DMS 273 (cell line): Measurements from ENCODE around the gene VPS26B.
"Not testable (repeated sequence)": the region's sequence is repeated elsewhere in the genome, so short reads cannot be mapped to it uniquely, and the experiment has no call there.

ENCODE experiments used
- DNase-seq: peaks from one replicate; lab custom pipeline; 2025; ENCODE audit not compliant: unreplicated experiment; lab: John Stamatoyannopoulos, UW

VPS26B gene

GRCh38 chr11:134277183-134278001 lies 52.9 kb downstream of the VPS26B start:
- no peak for DNase-seq

DNA sequence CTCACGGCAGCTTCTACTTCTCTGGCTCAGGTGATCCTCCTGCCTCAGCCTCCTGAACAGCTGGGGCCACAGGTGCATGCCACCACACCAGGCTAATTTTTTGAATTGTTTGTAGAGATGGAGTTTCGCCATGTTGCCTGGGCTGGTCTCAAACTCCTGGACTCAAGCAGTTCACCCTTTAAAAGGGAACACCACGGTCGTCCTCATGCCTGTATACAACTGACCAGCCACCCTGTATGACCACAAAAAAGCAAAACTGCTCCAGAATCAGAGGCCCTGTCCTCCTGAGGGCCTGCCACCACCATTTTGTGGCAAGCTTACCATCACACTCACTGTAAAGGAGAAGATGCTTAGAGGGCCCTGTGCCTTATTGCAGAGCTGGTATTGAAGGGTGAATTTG lies 53.9 kb downstream of the VPS26B start:
- no peak for DNase-seq

DNA sequence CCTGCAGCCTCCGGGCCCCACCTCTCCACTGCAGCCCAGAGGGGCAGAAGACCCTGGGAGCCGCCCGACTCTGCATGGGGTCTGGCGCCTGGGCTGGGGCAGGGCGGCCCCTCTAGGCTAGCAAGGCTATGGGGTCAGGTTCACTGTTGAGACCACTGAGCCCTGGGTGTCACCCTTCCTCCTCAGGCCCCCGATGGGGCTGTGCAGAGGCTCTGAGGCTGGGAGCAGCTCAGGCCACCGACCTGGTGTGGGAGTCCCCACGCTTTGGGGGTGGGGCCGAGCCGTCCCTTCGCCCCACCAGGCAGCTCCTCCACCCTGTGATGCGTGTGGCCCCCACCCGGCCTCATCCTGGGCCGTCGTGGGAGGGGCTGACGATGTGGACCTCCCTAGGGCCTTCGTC lies 57.2 kb downstream of the VPS26B start:
- not testable (repeated sequence) for DNase-seq

DNA sequence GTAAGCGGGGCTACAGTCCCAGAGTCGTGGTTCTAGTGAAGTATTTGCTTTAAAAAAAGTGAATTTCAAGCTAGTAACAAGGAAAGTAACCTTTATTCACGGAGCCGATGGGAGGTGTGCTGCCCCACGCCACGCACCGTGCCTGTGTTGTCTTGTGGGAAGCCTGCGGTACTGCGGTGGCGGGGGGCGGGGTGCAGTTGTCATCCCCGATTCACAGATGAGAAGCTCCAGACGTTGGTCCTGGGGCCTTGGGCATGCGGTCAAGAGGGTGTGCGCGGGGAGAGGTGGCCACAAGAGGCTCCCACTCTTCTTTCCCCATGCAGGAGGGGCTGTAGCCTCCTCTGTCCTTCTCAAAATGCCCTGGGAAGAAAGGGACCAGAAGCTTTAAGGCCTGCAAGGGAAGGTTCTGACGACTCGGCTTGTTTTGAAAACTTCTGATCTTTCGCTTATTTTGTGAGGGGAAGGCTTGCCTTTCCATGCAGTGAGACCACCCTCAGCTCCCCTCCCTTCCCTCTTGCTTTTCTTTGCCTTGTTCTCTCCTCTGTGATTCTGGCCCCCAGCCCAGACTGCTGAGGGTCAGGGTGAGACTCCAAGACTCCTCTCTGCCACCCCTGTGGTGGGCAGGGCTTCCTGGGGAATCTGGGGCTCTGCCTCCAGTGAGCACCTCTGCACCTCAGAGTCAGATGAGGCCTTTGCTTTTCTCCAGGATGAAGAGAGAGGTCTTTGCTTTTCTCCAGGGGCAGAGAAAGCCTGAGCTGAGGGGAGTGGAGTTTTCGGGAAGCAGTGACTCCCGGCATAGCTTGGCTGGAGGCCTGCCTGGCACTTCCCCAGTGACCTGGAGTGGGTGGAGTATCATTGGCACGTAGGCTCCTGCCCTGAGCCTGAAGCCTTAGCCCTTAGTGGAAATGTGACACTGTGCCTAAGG lies 57.9 kb downstream of the VPS26B start:
- DNase-seq = no peak

DNA sequence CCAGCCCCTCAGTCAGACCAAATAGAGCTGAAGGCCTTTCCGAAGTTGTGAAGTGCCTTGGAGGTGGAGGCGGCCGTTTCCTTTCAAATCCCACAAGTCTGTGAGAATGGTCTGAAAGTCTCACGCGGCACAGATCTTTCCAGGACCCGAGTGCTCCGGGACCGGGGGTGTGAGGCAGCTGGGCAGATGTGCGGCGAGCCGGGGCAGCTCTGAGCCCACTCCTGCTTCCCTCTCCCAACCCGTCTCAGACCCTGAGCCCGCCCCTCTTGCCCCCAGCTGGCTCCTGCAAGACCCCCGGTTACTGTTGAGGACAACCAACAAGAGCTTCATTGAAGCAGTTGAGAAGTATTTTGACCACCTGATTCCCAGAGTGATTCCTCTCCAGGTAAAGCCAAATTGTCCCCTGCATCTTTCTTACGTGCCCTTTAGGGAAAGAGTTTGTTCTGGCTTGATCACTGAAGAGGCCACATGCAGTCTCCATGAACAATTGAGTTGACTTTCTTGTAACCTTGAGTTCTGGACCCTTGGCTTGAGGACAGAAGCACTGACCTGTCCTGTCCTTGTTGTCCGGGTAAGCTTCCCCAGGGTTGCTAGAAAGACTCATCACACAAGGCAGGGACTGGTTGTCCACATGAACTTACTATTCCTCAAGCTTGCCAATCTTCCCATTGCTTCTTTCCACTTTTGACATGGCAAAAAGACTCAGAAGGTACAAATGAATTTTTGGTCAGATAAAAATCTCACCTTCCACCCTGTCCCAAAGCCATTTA lies 59.2 kb downstream of the VPS26B start:
- no peak for DNase-seq

- not testable (repeated sequence) for DNase-seq
Observed at GRCh38 chr11:134284349-134284748, 59.9 kb downstream of the VPS26B start.

GRCh38 chr11:134287561-134287960 lies 63.1 kb downstream of the VPS26B start:
- no peak for DNase-seq

DNA sequence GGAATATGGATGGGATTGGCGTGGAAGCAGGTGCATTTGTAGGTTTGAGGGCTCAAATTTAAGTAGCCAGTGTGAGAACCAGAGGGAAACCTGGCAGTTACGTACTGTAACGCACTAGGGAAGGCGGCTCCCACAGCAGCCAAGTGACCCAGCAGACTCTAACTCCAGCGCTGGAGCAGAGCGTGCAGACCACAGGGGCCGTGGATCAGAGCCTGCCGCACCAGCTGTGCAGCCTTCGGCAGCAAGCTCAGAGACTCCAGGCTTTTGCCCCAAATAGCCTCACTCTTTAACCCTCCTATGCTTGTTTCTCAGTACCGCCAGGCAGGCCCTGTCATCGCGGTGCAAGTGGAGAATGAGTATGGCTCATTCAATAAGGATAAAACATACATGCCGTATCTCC lies 64.0 kb downstream of the VPS26B start:
- DNase-seq = no peak

DNA sequence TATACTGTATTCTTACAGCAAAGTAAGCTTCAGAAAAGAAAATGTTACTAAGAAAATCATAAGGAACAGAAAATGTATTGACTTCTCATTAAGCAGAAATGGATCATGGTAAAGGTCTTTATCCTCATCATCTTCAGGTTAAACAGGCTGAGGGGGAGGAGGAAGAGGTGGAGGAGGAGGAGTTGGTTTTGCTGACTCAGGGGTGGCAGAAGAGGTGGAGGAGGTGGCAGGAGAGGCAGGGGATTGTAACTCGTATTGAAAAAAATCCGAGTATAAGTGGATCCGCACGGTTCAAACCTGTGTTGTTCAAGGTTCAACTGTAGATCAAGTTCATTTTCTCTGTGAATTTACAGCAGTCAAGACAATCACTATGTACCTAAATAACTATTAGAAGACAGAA lies 64.7 kb downstream of the VPS26B start:
- no peak for DNase-seq

DNA sequence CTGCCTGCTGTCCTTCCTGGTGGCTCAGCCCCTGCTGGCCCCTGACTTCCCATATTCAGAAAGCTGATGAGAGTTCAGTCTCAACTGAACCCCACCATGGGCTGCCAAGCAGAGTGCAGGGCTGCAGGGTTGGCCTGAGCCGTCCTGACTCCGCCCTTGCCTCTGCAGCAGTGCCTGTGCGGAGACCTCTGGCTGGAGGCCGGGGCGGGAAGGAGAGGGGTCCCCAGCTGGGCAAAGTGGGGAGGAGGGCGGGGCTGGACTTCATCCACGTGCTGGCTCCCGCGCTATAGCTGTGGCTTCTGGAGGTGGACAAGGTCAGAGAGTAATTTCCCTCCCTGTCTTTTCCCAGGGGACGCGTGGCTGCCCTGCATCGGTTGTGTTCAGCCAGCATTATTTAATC lies 65.3 kb downstream of the VPS26B start:
- DNase-seq = no peak

DNA sequence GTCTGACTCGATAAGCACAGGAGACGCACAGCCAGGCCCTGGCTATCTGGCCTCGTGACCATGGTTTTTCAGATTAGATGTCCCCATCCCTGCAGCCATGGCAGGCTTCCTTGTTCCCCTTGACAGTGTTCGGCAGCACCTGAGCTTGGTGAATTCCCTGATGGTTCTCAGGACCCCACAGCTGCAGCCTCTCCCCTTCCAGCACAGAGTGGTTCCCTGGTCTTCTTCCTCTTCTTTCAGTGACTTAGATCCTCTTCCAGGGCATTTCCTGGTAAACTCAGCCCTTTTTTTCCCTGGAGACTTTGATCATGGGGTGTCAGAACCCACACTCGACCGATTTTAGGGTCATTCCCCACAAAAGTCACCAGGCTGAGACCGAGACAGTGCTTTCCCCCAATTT lies 66.2 kb downstream of the VPS26B start:
- DNase-seq = no peak

DNA sequence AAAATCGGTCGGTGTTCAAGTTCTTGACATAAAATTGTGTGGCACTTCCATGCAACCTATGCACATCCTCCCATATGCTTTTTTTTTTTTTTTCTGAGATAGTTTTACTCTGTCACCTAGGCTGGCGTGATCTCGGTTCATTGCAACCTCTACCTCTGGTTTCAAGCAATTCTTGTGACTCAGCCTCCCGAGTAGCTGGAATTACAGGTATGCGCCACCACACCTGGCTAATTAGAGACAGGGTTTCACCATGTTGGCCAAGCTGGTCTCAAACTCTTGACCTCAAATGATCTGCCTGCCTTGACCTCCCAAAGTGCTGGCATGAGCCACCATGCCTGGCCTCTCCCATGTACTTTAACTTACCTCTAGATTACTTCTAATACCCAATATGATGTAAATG lies 66.7 kb downstream of the VPS26B start:
- DNase-seq = no peak

DNA sequence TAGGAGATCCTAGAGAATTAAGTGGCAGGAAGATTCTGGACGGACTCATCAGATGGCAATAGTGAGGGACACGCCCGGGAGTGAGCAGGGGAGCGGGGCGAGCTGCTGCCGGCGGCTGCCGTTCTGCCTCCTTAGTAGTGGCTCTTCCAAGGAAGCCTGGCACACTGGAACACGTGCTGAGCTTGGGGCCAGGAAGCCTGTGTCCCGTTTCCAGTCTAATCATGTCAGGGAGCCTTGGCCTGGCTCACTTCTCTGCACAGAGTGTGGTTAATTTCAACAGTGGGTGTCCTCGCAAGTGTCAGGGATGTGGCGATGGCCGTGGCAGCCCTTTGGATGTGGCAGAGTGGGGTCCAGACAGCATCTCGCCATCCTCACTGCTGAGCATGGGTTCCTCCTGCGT lies 68.2 kb downstream of the VPS26B start:
- no peak for DNase-seq

DNA sequence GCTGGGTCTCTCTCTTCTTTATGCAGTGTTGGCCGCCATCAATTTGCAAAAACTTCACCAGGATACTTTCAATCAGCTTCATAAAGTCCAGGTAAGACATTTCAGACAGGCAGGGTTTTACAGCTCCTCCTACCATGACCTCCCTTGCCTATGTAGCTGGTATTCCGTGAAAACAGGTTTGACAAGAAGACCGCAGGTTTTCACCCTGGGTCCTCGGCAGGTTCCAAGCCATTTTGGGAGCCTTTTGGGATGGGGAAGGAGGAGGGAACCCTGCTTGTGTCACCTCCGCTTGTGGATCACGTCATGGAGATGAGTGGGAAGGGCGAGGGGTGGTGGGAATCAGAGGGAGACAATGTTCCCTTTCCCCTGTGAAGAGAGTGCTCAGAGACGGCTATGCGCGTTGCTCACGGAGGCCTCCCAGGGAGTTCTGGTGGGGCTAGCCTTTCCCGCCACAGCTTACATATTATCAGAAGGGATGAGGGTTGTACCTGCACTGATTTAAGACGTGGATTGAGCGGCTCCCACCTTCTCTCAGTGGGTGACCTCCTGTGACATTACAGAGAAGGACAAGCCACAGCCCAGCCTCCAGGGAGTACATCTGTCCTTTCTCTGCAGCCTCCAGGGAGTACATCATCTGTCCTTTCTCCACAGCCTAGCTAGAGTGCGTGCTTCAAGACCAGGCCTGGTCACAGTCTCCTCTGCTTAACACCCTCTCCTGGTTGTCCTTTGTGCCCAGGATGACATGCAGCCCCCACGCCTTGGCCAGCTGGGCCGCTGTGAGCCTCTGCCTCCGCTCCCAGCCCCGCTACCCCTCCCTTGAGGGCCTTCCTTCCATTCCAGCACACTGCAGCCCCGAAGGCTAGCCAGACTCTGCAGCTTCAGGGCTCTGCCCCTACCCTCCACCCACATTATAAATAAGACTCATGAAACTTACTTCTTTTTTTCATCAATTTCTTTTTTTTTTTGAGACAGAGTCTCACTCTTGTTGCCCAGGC lies 68.9 kb downstream of the VPS26B start:
- no peak for DNase-seq

DNA sequence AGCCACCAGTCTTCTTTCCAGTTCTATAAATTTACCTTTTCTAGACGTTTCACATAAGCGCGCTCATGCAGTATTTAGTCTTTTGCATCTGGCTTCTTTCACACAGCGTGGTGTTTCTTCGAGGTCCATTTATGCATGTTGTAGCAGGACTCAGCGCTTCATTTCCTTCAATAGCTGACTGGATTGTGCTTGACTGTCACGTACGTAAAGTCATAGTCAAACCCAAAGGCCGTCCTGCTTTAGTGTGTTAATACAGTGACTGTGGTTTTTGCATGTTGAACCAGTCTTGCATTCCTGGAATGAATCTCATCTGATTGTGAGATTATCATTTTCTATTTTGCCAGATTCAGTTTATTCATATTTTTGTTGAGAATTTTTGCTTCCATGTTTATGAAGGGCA lies 70.2 kb downstream of the VPS26B start:
- DNase-seq = no peak
